BLaER1 treated with 17β-estradiol and CSF1 and Interleukin-3, amounts not matched to agents 10 nM and 100 nM (cell line): ENCODE data around the gene KXD1.
"Not testable (repeated sequence)": the region's sequence is repeated elsewhere in the genome, so short reads cannot be mapped to it uniquely, and the experiment has no call there.

Source experiments
- H3K27ac ChIP-seq, 11 experiments: shearing (Covaris generic); formaldehyde crosslinking; 2 replicates each; pipeline ENCODE4 v1.8.1; 2022
- H3K27me3 ChIP-seq, 11 experiments: shearing (Covaris generic); formaldehyde crosslinking; 2 replicates each; pipeline ENCODE4 v1.8.1; 2022
- H3K36me3 ChIP-seq, 11 experiments: shearing (Covaris generic); formaldehyde crosslinking; 2 replicates each; pipeline ENCODE4 v1.8.1; 2022
- H3K4me1 ChIP-seq, 10 experiments: shearing (Covaris generic); formaldehyde crosslinking; 2 replicates each; pipeline ENCODE4 v1.8.1; 2022
- H3K4me2 ChIP-seq, 11 experiments: shearing (Covaris generic); formaldehyde crosslinking; 2 replicates each; pipeline ENCODE4 v1.8.1; 2022
- H3K4me3 ChIP-seq, 10 experiments: shearing (Covaris generic); formaldehyde crosslinking; 2 replicates each; pipeline ENCODE4 v1.8.1; 2022
- H3K9ac ChIP-seq, 11 experiments: shearing (Covaris generic); formaldehyde crosslinking; 2 replicates each; pipeline ENCODE4 v1.8.1; 2022
- H3K9me3 ChIP-seq, 11 experiments: shearing (Covaris generic); formaldehyde crosslinking; replicated peaks in 1 of 11; 2 replicates each; pipeline ENCODE4 v1.8.1; 2022
- H4K20me1 ChIP-seq, 11 experiments: shearing (Covaris generic); formaldehyde crosslinking; 2 replicates each; pipeline ENCODE4 v1.8.1; 2022
- Cebpa-rat ChIP-seq, 11 experiments: shearing (Covaris generic); IDR thresholded peaks; 2 replicates each; pipeline ENCODE4 v1.8.1; 2022

KXD1 gene

DNA sequence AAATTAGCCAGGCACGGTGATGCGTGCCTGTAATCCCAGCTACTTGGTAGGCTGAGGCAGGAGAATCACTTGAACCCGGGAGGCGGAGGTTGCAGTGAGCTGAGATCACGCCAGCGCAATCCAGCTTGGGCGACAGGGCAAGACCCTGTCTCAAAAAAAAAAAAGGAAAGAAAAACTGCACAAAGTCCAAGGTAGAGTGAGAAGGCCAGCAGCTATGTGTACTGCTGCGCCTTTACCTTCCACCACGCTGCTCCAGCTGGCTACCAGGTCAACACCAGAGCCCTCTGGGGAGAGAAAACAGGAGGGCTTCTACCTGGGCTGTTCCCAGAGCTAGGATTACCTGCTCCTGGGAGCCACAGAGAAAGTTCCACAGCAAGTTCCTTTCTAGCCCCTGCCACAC, 39.0 kb upstream of the KXD1 start:
- no peak for TF ChIP-seq Cebpa-rat (IDR thresholded peaks at IDR 0.05)
- peak overlapping the region; percentile 15 to 98 (median 92); a peak in 17 of 22 replicates for H3K27ac ChIP-seq
- peak overlapping the region in 10 of 11 experiments; percentile 37 to 100 (median 97); a peak in 19 of 22 replicates for H3K9ac ChIP-seq
- 0 out of 22 replicates have a peak, but pooled peaks cover 0 to 5% (median 0%) of the 10 kb centered on the region in 11 experiments for H3K9me3 ChIP-seq
- peaks cover 47 to 74% (median 63%) of the 10 kb centered on the region in 10 experiments for H3K4me1 ChIP-seq
- peak overlapping the region; percentile 89 to 100 (median 97) for H3K4me2 ChIP-seq
- peak overlapping the region in 4 of 10 experiments; percentile 98 to 100 (median 100); a peak in 8 of 20 replicates for H3K4me3 ChIP-seq
- no peaks in the 10 kb centered on the region for H3K27me3 ChIP-seq
- peaks cover 0 to 51% (median 0%) of the 10 kb centered on the region in 11 experiments; a peak in 7 of 22 replicates for H3K36me3 ChIP-seq
- H4K20me1 ChIP-seq = peaks cover 67 to 82% (median 75%) of the 10 kb centered on the region in 11 experiments

DNA sequence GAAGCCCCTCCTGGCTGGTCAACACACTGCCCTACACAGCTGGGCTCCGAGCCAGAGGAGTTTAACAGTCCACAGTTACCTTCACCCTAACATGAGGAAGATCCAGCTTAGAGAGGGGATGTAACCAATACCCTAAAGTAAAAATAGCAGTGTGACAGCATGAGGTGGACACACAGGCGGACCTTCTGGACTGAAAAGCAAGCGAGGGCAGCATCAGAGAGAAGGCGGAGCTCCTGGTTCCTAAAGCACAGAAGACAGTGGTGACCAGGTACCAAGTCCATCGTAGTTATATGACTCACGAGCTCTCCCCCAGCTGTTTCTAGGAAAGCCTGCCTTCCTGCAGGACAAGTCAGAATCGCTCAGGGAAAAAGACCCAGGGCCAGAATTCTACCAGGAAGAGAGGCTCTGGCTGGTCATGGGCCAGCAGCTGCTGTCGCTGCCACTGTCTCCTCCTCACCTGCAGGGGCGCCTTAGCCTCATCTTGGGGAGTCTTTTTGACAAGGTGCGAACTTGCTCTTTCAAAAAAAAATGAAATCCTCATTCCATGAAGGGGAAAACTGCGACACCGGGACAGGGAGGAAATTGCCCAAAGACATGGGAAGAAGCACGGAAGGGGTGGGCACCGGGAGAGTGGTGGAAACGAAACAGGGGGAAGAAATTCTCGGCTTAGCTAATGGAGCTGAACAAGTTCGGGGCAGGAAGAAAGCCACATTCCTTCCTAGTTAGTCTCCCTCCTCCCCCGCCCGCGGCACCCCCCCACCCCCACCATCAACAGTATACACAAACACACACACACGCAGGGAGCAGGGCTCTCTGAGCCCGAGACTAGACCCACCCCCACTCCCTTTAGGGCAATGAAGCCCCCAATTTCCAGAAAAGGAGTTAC, 37.5 kb upstream of the KXD1 start:
- Histone ChIP-seq H3K27me3 (no peaks in the 10 kb centered on the region), H3K4me3 (peak overlapping the region; percentile 95 to 100 (median 100)), H3K4me2 (peak overlapping the region; percentile 89 to 100 (median 97)), H3K4me1 (peaks cover 32 to 59% (median 48%) of the 10 kb centered on the region in 10 experiments), H3K36me3 (peaks cover 0 to 36% (median 0%) of the 10 kb centered on the region in 11 experiments; a peak in 5 of 22 replicates), H3K9ac (peak overlapping the region; percentile 94 to 100 (median 97)), H3K27ac (peak overlapping the region; percentile 91 to 99 (median 95)), H3K9me3 (0 out of 22 replicates have a peak, but pooled peaks cover 0 to 5% (median 0%) of the 10 kb centered on the region in 11 experiments), H4K20me1 (peaks cover 51 to 66% (median 59%) of the 10 kb centered on the region in 11 experiments)
- TF ChIP-seq Cebpa-rat (IDR thresholded peaks at IDR 0.05) = no peak

DNA sequence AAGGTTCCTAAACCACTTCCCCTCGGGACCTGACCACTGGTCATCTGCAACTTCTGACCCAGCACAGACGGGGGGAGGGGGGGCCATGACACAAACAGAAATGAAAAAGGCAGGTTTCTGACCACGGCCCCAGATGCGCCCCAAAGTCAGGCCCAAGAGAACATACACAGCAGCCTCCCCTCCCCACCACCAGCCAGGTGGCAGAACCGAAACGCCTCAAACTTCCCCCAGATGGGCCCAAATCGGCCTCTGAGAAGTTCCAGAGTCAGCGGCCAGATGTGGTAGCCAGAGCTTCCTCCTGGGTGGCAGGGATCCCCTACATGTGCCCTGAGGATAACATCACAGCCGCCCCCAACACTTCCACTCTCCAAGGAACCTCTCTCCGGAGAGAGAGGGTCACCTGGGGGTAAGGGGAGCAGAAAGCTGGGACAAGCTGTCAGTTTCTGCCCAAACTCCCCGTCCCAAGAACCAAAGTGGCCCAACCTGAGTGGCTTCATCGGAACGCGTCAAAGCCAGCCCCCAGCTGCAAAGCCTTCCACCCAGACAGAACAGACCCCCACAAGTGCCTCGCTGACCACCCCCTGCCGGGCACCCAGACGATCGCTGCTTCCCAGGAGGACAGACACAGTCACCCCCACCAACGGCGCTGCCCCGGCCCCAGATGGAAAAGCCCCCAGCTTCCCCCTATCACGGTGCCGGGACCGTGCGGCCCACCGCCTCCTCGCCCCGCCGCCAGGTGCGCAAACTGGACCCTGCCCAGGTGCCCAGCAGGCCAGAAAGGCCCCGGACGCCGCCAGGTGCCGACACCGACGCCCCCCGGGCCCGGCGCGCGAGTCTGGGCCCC, 36.6 kb upstream of the KXD1 start:
- Histone ChIP-seq H3K36me3 (peaks cover 0 to 28% (median 0%) of the 10 kb centered on the region in 11 experiments; a peak in 5 of 22 replicates), H3K4me1 (peaks cover 25 to 50% (median 40%) of the 10 kb centered on the region in 10 experiments), H3K9ac (peak overlapping the region; percentile 94 to 100 (median 97)), H3K27ac (peak overlapping the region; percentile 91 to 99 (median 95)), H3K4me2 (peak overlapping the region; percentile 89 to 100 (median 97)), H3K27me3 (no peaks in the 10 kb centered on the region), H4K20me1 (peaks cover 43 to 57% (median 50%) of the 10 kb centered on the region in 11 experiments), H3K4me3 (peak overlapping the region; percentile 95 to 100 (median 100)), H3K9me3 (0 out of 22 replicates have a peak, but pooled peaks cover 0 to 5% (median 0%) of the 10 kb centered on the region in 11 experiments)
- no peak for TF ChIP-seq Cebpa-rat (IDR thresholded peaks at IDR 0.05)

DNA sequence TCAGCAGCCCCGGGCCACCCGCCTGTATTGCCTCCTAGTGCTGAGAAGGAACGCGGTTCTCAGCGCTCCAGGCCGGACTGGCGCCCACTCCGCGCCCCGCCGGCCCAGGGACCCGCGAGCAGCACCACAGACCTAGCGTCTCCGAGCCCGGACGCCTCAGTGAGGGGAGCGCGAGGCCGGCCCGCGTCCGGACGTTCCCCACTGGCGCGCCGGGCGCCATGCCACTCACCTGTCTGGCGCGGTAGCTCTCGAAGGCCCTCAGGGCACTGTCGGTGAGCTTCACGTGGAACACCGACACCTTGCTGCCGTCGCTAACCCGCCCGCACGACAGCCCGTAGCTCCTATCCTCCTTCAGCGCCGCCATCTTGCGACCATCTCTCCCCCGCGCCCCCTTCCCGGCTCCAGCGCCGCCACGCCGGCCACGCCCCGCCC, 36.0 kb upstream of the KXD1 start, which contains the start of gene ELL:
Gene ELL (minus strand): TSS at position 379 of the 432 bp plus-strand sequence. CDS start 15 bp downstream, at position 364.
- H3K4me3 ChIP-seq = peak within 1 kb of the TSS; percentile 95 to 100 (median 100)
- peak within 1 kb of the TSS; percentile 89 to 100 (median 97) for H3K4me2 ChIP-seq
- no peaks in the 10 kb centered on the region for H3K27me3 ChIP-seq
- peaks cover 0 to 21% (median 0%) of the 10 kb centered on the region in 11 experiments; a peak in 5 of 22 replicates for H3K36me3 ChIP-seq
- H3K9me3 ChIP-seq = 0 out of 22 replicates have a peak, but pooled peaks cover 0 to 5% (median 0%) of the 10 kb centered on the region in 11 experiments
- H3K9ac ChIP-seq = peak within 1 kb of the TSS; percentile 94 to 100 (median 97)
- peaks cover 25 to 44% (median 36%) of the 10 kb centered on the region in 10 experiments for H3K4me1 ChIP-seq
- peak within 1 kb of the TSS; percentile 91 to 99 (median 95) for H3K27ac ChIP-seq
- TF ChIP-seq Cebpa-rat (IDR thresholded peaks at IDR 0.05) = no peak
- H4K20me1 ChIP-seq = peaks cover 36 to 51% (median 44%) of the 10 kb centered on the region in 11 experiments

DNA sequence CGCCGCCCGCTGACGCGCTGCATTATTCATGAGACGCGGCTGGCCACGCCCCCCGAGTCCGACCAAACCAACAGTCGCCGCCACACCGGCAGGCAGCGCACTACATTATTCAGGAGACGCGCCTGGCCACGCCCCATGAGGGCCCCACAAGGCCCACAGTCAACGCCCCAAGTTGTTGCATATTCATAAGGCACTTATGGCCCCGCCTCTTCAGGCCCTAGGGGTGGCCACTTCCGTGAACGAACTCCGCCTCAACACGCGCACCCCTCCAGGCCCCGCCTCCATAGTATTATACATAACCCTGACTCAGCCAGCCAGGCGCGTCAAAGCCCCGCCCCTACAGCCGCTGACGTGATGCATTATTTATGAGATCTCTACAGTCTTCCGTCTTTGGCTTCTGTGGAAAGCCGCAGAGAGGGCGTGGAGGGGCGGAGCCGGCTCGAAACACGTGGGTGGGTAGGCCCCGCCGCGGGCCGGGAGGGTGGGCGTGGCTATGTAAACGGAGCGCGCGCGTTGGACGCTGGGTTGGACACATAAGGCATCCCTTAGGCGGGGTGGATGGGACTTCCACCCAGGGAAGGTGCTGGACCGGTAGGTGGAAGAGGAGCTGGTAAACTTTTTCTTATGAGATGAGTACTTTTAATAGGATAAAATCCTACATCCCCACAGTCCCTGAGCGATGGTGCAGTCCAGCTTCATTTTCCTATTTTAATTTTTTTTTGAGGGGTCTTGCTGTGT, 35.4 kb upstream of the KXD1 start:
- peak overlapping the region in 8 of 11 experiments; percentile 1 to 68 (median 43); a peak in 11 of 22 replicates for H3K4me2 ChIP-seq
- peaks cover 23 to 38% (median 31%) of the 10 kb centered on the region in 10 experiments for H3K4me1 ChIP-seq
- peaks cover 31 to 45% (median 38%) of the 10 kb centered on the region in 11 experiments for H4K20me1 ChIP-seq
- H3K36me3 ChIP-seq = peaks cover 0 to 20% (median 0%) of the 10 kb centered on the region in 11 experiments; a peak in 3 of 22 replicates
- H3K27me3 ChIP-seq = no peaks in the 10 kb centered on the region
- no peak for TF ChIP-seq Cebpa-rat (IDR thresholded peaks at IDR 0.05)
- H3K4me3 ChIP-seq = peak overlapping the region; percentile 95 to 100 (median 100)
- H3K9me3 ChIP-seq = 0 out of 22 replicates have a peak, but pooled peaks cover 0 to 5% (median 0%) of the 10 kb centered on the region in 11 experiments
- H3K9ac ChIP-seq = peak overlapping the region; percentile 94 to 100 (median 97)
- H3K27ac ChIP-seq = peak overlapping the region; percentile 91 to 99 (median 95); a peak in 21 of 22 replicates

DNA sequence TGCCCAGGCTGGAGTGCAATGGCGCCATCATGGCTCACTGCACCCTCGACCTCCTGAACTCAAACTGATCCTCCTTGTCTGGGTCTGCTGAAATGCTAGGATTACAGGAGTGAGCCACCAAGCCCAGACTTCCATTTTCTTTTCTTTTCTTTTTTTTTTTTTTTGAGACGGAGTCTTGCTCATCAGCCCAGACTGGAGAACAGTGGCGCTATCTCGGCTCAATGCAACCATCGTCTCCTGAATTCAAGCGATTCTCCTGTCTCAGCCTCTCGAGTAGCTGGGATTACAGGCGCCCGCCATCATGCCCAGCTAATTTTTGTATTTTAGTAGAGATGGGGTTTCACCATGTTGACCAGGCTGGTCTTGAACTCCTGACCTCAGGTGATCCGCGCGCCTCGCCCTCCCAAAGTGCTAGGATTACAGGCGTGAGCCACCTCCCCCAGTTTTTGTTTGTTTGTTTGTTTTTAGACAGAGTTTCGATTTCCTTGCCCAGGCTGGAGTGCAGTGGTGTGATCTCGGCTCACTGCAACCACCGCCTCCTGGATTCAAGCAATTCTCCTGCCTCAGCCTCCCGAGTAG, 34.7 kb upstream of the KXD1 start:
- H3K9me3 ChIP-seq, H3K27me3 ChIP-seq: not testable (repeated sequence)
- Histone ChIP-seq H3K36me3 (peaks cover 0 to 27% (median 0%) of the 10 kb centered on the region in 11 experiments; a peak in 4 of 22 replicates), H4K20me1 (peaks cover 24 to 38% (median 31%) of the 10 kb centered on the region in 11 experiments), H3K27ac (peak overlapping the region in 10 of 11 experiments; percentile 64 to 86 (median 70); a peak in 19 of 22 replicates), H3K9ac (peak overlapping the region in 9 of 11 experiments; percentile 46 to 72 (median 57); a peak in 14 of 22 replicates), H3K4me2 (peak overlapping the region in 8 of 11 experiments; percentile 1 to 68 (median 43); a peak in 11 of 22 replicates), H3K4me3 (peak overlapping the region in 2 of 10 experiments; percentile 23 to 38; a peak in 3 of 20 replicates), H3K4me1 (peaks cover 23 to 31% (median 27%) of the 10 kb centered on the region in 10 experiments)

DNA sequence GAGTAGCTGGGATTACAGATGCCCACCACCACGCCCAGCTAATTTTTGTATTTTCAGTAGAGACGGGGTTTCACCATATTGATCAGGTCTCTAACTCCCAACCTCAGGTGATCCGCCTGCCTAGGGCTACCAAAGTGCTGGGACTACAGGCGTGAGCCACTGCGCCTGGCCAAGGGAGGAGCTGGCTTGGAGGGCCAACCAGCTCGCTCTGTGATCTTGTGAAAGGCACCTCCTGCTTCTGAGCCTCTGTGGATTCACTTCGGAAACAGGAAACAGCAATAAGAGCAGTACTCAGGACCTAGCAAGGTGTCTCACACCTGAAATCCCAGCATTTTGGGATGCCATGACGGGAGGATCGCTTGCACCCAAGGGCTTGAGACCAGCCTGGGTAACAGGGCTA, 33.8 kb upstream of the KXD1 start:
- peaks cover 14 to 22% (median 18%) of the 10 kb centered on the region in 10 experiments for H3K4me1 ChIP-seq
- H3K9me3 ChIP-seq = 0 out of 22 replicates have a peak, but pooled peaks cover 0 to 5% (median 0%) of the 10 kb centered on the region in 11 experiments
- no peak overlapping the region for H3K9ac ChIP-seq
- H3K36me3 ChIP-seq = peaks cover 0 to 27% (median 0%) of the 10 kb centered on the region in 11 experiments; a peak in 4 of 22 replicates
- no peak for TF ChIP-seq Cebpa-rat (IDR thresholded peaks at IDR 0.05)
- H3K27me3 ChIP-seq = no peaks in the 10 kb centered on the region
- H3K27ac ChIP-seq = no peak overlapping the region
- H3K4me2 ChIP-seq = no peak overlapping the region
- no peak overlapping the region for H3K4me3 ChIP-seq
- peaks cover 15 to 30% (median 23%) of the 10 kb centered on the region in 11 experiments; a peak in 21 of 22 replicates for H4K20me1 ChIP-seq
